ENCODE measurements around the gene PSMG2.

The PSMG2 gene

DNA sequence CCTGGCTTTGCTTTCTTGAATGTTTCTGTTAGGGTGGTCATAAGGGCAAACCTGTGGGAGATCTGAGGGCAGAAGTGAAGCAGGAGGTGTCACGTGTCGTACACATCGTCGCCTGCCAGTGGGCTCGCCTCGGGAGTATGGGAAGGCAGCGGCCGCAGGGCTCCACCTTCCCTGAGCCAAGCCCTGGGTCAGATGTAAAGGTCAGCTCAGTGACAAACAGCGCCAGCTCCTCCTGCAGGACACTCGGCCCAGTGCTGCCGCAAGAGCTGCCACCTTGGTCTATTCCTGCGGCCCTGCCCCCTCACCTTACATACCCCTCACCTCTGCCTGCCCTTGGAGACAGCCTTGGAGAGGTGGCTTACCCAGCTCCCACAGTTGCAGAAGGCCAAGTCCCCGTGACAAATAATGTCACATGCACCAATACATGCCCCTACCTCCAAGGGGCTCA, 64.2 kb downstream of the PSMG2 start:
- no peaks in the 10 kb centered on the region for H3K79me1 ChIP-seq (ENCODE audit: low read length)
- DNase-seq: peak in 1 of 2 donors; percentile 22
- H3K23ac ChIP-seq (ENCODE audit: low read length): no peak overlapping the region
- H3K4me1 ChIP-seq (ENCODE audit: control insufficient read depth in 1 of 2, insufficient read depth in 2 of 2, low read length in 2 of 2): no peaks in the 10 kb centered on the region
- H3K36me3 ChIP-seq (ENCODE audit: control insufficient read depth in 1 of 2, insufficient read depth in 2 of 2, low read length in 2 of 2): no peaks in the 10 kb centered on the region
- H3K9me3 ChIP-seq (ENCODE audit: insufficient read depth, low read depth, low read length): no peaks in the 10 kb centered on the region
- WGBS (ENCODE audit: extremely low coverage, insufficient coverage, insufficient read length): no CpG with 5 or more reads among the region's 13 CpGs
- no peak overlapping the region for H2AK5ac ChIP-seq (ENCODE audit: low read length)
- H4K91ac ChIP-seq (ENCODE audit: low read depth, low read length): no peak overlapping the region
- no peak overlapping the region for H3K14ac ChIP-seq (ENCODE audit: low read length)
- no peak overlapping the region for H2AFZ ChIP-seq (ENCODE audit: insufficient read depth, low read length, poor library complexity)
- H2BK12ac ChIP-seq (ENCODE audit: low read length): no peak overlapping the region
- H3K18ac ChIP-seq (ENCODE audit: low read length): no peak overlapping the region
- no peak overlapping the region for H3K4me2 ChIP-seq (ENCODE audit: low read length)
- H2BK120ac ChIP-seq (ENCODE audit: insufficient read depth, low read length, poor library complexity): no peak overlapping the region
- H2BK5ac ChIP-seq (ENCODE audit: low read depth, low read length, poor library complexity): no peak overlapping the region
- no peak overlapping the region for H3K4me3 ChIP-seq (ENCODE audit: low read depth, low read length)
- no peak overlapping the region for H3K4ac ChIP-seq (ENCODE audit: low read depth, low read length)
- H4K12ac ChIP-seq (ENCODE audit: low read depth, low read length): no peak overlapping the region
- H3K27me3 ChIP-seq (ENCODE audit: insufficient read depth, low read length): no peaks in the 10 kb centered on the region
- no peak overlapping the region for H4K8ac ChIP-seq (ENCODE audit: low read depth, low read length)
- no peak overlapping the region for H3K27ac ChIP-seq (ENCODE audit: low read depth, low read length)
- H3K9ac ChIP-seq (ENCODE audit: low read length): no peak overlapping the region
- no peaks in the 10 kb centered on the region for H3K79me2 ChIP-seq (ENCODE audit: control insufficient read depth, insufficient read depth, low read length, poor library complexity)

DNA sequence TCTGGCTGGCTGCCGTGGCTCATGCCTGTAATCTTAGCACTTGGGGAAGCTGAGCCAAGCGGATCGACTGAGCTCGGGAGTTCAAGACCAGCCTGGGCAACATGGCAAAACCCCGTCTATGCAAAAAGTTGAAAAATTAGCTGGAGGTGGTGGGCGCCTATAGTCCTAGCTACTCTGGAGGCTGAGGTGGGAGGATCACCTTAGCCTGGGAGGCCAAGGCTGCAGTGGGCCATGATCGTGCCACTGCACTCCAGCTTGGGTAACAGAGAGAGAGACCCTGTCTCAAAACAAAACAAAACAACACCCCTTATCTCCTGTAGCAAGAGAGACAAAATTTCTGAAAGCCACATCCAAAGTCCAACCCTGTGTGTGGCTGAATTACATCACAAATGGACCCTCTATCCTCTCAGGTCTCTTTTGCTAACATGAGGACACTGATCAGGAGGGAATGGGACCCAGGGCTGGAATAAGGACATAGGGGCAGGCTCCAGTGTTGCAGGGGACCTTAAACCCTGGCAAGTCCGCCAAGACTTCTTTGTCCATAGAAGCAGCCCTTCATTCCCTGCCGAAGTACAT, 64.8 kb downstream of the PSMG2 start:
- H2BK120ac ChIP-seq (ENCODE audit: insufficient read depth, low read length, poor library complexity): no peak overlapping the region
- no peaks in the 10 kb centered on the region for H3K27me3 ChIP-seq (ENCODE audit: insufficient read depth, low read length)
- no peak overlapping the region for H3K9ac ChIP-seq (ENCODE audit: low read length)
- no peak overlapping the region for H3K23ac ChIP-seq (ENCODE audit: low read length)
- no peak overlapping the region for H3K27ac ChIP-seq (ENCODE audit: low read depth, low read length)
- no peak overlapping the region for H2AFZ ChIP-seq (ENCODE audit: insufficient read depth, low read length, poor library complexity)
- H3K79me2 ChIP-seq (ENCODE audit: control insufficient read depth, insufficient read depth, low read length, poor library complexity): no peaks in the 10 kb centered on the region
- no peaks in the 10 kb centered on the region for H3K79me1 ChIP-seq (ENCODE audit: low read length)
- no peak overlapping the region for H4K91ac ChIP-seq (ENCODE audit: low read depth, low read length)
- H4K12ac ChIP-seq (ENCODE audit: low read depth, low read length): no peak overlapping the region
- H3K9me3 ChIP-seq (ENCODE audit: insufficient read depth, low read depth, low read length): no peaks in the 10 kb centered on the region
- no peak overlapping the region for H3K14ac ChIP-seq (ENCODE audit: low read length)
- H3K18ac ChIP-seq (ENCODE audit: low read length): no peak overlapping the region
- no peaks in the 10 kb centered on the region for H3K36me3 ChIP-seq (ENCODE audit: control insufficient read depth in 1 of 2, insufficient read depth in 2 of 2, low read length in 2 of 2)
- no peak overlapping the region for H2BK12ac ChIP-seq (ENCODE audit: low read length)
- H2BK5ac ChIP-seq (ENCODE audit: low read depth, low read length, poor library complexity): no peak overlapping the region
- H3K4me2 ChIP-seq (ENCODE audit: low read length): no peak overlapping the region
- no peaks in the 10 kb centered on the region for H3K4me1 ChIP-seq (ENCODE audit: control insufficient read depth in 1 of 2, insufficient read depth in 2 of 2, low read length in 2 of 2)
- no peak overlapping the region for H4K8ac ChIP-seq (ENCODE audit: low read depth, low read length)
- no peak overlapping the region for H3K4ac ChIP-seq (ENCODE audit: low read depth, low read length)
- H2AK5ac ChIP-seq (ENCODE audit: low read length): no peak overlapping the region
- no peak for DNase-seq
- no peak overlapping the region for H3K4me3 ChIP-seq (ENCODE audit: low read depth, low read length)
- WGBS (ENCODE audit: extremely low coverage, insufficient coverage, insufficient read length): no CpG with 5 or more reads among the region's 9 CpGs

DNA sequence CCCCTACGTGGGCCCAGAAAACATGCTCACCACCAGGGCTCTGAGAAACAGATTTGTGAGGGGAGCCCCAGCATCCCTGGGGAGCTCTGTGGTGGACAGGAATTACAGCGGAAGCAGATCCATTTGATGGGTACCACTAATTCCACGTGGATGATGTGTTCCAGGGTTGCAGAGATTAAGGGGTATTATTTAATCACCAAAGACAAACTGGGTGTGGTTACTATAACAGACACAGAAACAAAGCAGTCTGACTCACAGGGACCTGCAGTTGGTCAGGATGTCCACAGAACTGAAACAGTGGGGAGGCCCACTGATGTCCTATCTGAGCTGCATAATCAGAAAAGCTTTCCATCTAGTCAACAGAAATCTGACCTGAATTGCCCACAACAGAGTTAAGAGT, 65.8 kb downstream of the PSMG2 start:
- Histone ChIP-seq H3K9me3 (ENCODE audit: insufficient read depth, low read depth, low read length) (no peaks in the 10 kb centered on the region), H3K4me1 (ENCODE audit: control insufficient read depth in 1 of 2, insufficient read depth in 2 of 2, low read length in 2 of 2) (no peaks in the 10 kb centered on the region), H3K36me3 (ENCODE audit: control insufficient read depth in 1 of 2, insufficient read depth in 2 of 2, low read length in 2 of 2) (no peaks in the 10 kb centered on the region), H4K8ac (ENCODE audit: low read depth, low read length) (no peak overlapping the region), H4K12ac (ENCODE audit: low read depth, low read length) (no peak overlapping the region), H3K4me2 (ENCODE audit: low read length) (no peak overlapping the region), H3K27me3 (ENCODE audit: insufficient read depth, low read length) (no peaks in the 10 kb centered on the region), H3K4ac (ENCODE audit: low read depth, low read length) (no peak overlapping the region), H3K23ac (ENCODE audit: low read length) (no peak overlapping the region), H2BK12ac (ENCODE audit: low read length) (no peak overlapping the region), H3K27ac (ENCODE audit: low read depth, low read length) (no peak overlapping the region), H2AFZ (ENCODE audit: insufficient read depth, low read length, poor library complexity) (no peak overlapping the region), H3K9ac (ENCODE audit: low read length) (no peak overlapping the region), H2AK5ac (ENCODE audit: low read length) (no peak overlapping the region), H3K4me3 (ENCODE audit: low read depth, low read length) (no peak overlapping the region), H3K79me2 (ENCODE audit: control insufficient read depth, insufficient read depth, low read length, poor library complexity) (no peaks in the 10 kb centered on the region), H3K79me1 (ENCODE audit: low read length) (no peaks in the 10 kb centered on the region), H4K91ac (ENCODE audit: low read depth, low read length) (no peak overlapping the region), H2BK120ac (ENCODE audit: insufficient read depth, low read length, poor library complexity) (no peak overlapping the region), H2BK5ac (ENCODE audit: low read depth, low read length, poor library complexity) (no peak overlapping the region), H3K14ac (ENCODE audit: low read length) (no peak overlapping the region), H3K18ac (ENCODE audit: low read length) (no peak overlapping the region)
- no peak for DNase-seq
- no CpG with 5 or more reads among the region's 3 CpGs for WGBS (ENCODE audit: extremely low coverage, insufficient coverage, insufficient read length)

DNA sequence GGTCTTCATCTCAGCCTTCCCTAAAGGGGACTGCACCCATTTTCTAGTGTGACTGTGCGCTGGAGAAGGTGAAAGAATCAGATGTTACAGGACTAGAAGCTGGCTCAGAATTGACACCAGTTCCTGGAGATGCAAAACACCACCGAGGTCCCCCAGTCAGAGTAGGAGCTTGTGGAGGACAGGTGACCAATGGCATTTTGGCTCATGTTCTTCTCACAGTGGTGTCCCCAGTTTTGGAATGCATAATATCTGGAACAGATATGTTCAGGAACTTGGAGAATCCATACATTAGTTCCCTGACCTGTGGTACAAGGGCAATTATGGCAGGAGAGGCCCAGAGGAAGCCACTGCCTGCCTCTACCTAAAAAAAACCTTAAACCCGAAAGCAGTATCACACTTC, 66.3 kb downstream of the PSMG2 start:
- H3K36me3 ChIP-seq (ENCODE audit: control insufficient read depth in 1 of 2, insufficient read depth in 2 of 2, low read length in 2 of 2): no peaks in the 10 kb centered on the region

More for the DNA sequence above, 66.3 kb downstream of the PSMG2 start:
- no peak overlapping the region for H4K12ac ChIP-seq (ENCODE audit: low read depth, low read length)
- H3K14ac ChIP-seq (ENCODE audit: low read length): no peak overlapping the region
- WGBS (ENCODE audit: extremely low coverage, insufficient coverage, insufficient read length): no CpG with 5 or more reads among the region's 3 CpGs
- no peak overlapping the region for H2BK120ac ChIP-seq (ENCODE audit: insufficient read depth, low read length, poor library complexity)
- H2AK5ac ChIP-seq (ENCODE audit: low read length): no peak overlapping the region
- no peaks in the 10 kb centered on the region for H3K27me3 ChIP-seq (ENCODE audit: insufficient read depth, low read length)
- no peak overlapping the region for H4K8ac ChIP-seq (ENCODE audit: low read depth, low read length)
- no peak overlapping the region for H2AFZ ChIP-seq (ENCODE audit: insufficient read depth, low read length, poor library complexity)
- no peak overlapping the region for H4K91ac ChIP-seq (ENCODE audit: low read depth, low read length)
- H3K79me1 ChIP-seq (ENCODE audit: low read length): no peaks in the 10 kb centered on the region
- no peak overlapping the region for H2BK12ac ChIP-seq (ENCODE audit: low read length)
- no peaks in the 10 kb centered on the region for H3K9me3 ChIP-seq (ENCODE audit: insufficient read depth, low read depth, low read length)
- no peak overlapping the region for H2BK5ac ChIP-seq (ENCODE audit: low read depth, low read length, poor library complexity)
- no peaks in the 10 kb centered on the region for H3K79me2 ChIP-seq (ENCODE audit: control insufficient read depth, insufficient read depth, low read length, poor library complexity)
- no peaks in the 10 kb centered on the region for H3K4me1 ChIP-seq (ENCODE audit: control insufficient read depth in 1 of 2, insufficient read depth in 2 of 2, low read length in 2 of 2)
- H3K4me3 ChIP-seq (ENCODE audit: low read depth, low read length): no peak overlapping the region
- DNase-seq: no peak
- H3K27ac ChIP-seq (ENCODE audit: low read depth, low read length): no peak overlapping the region
- H3K9ac ChIP-seq (ENCODE audit: low read length): no peak overlapping the region
- H3K18ac ChIP-seq (ENCODE audit: low read length): no peak overlapping the region
- H3K4ac ChIP-seq (ENCODE audit: low read depth, low read length): no peak overlapping the region
- H3K23ac ChIP-seq (ENCODE audit: low read length): no peak overlapping the region
- H3K4me2 ChIP-seq (ENCODE audit: low read length): no peak overlapping the region

Measured in trophoblast cell (in vitro differentiated cells and primary cell).